K562 (cell line): ENCODE measurements around the gene PPP1R10. TPM values are rescaled to one million over a fixed set of nuclear protein-coding genes. Genes with fewer than 3 reads are reported as not detected.

ENCODE experiments used
- BCL6 ChIP-seq: fragments of 250-450 bp; sonication (Bioruptor Pico); IDR thresholded peaks from 2 replicates; pipeline ENCODE4 v1.4.0; 2020
- BHLHE40 ChIP-seq: IDR thresholded peaks from 2 replicates; pipeline ENCODE4 v1.6.1; 2011; ENCODE audit warnings: low read length, improper control_type of control experiment
- HDAC2 ChIP-seq: fragments of 450-650 bp; IDR thresholded peaks from 2 replicates; pipeline ENCODE4 v1.6.1; 2016; ENCODE audit warnings: mild to moderate bottlenecking
- KDM4B ChIP-seq, 2 experiments: fragments of 450-650 bp in 1 of 2; sonication (generic) in 1 of 2; IDR thresholded peaks; 2 replicates each; pipeline ENCODE4 v1.6.1; 2016 to 2017; ENCODE audit warnings: borderline replicate concordance in 2 of 2, antibody characterized with exemption in 1 of 2, low read depth in 1 of 2, mild to moderate bottlenecking in 1 of 2
- MAFF ChIP-seq: IDR thresholded peaks from 2 replicates; pipeline ENCODE4 v1.6.1; 2012; ENCODE audit warnings: low read length, improper control_type of control experiment
- NEUROD1 ChIP-seq: fragments of 150-350 bp; IDR thresholded peaks from 2 replicates; pipeline ENCODE4 v1.6.1; 2014; ENCODE audit warnings: borderline replicate concordance, low read length, low read depth; ENCODE audit not compliant: partially characterized antibody
- NR2C2 ChIP-seq, 2 experiments: fragments of 200-800 bp in 1 of 2; sonication (Bioruptor generic) in 1 of 2; sonication (generic) in 1 of 2; formaldehyde crosslinking in 1 of 2; IDR thresholded peaks; 2 replicates each; pipeline versions ENCODE4 v1.6.1 to v1.8.0; 2016 to 2022; ENCODE audit warnings: mild to moderate bottlenecking in 1 of 2, missing compliant biosample characterization in 1 of 2, missing genetic modification characterization in 1 of 2, missing genetic modification reagents in 1 of 2
- TBP ChIP-seq: optimal IDR thresholded peaks from 2 replicates; pipeline ENCODE3; 2011; ENCODE audit warnings: low read depth, low read length, improper control_type of control experiment
- TRIM28 ChIP-seq: fragments of 450-650 bp; IDR thresholded peaks from 2 replicates; pipeline ENCODE4 v1.6.1; 2017
- ZNF23 ChIP-seq: fragments of 250-450 bp; sonication (Bioruptor Pico); IDR thresholded peaks from 2 replicates; pipeline ENCODE4 v1.4.0; 2020; ENCODE audit warnings: mild to moderate bottlenecking
- ZNF589 ChIP-seq: fragments of 200-800 bp; sonication (Bioruptor generic); IDR thresholded peaks from 2 replicates; pipeline ENCODE4 v1.6.1; 2016; ENCODE audit warnings: low read depth, missing genetic modification characterization, missing compliant biosample characterization
- ZNF717 ChIP-seq: fragments of 250-450 bp; sonication (Bioruptor Pico); IDR thresholded peaks from 2 replicates; pipeline ENCODE4 v1.5.0; 2021
- polyA plus RNA-seq, 8 experiments: library from polyadenylated mRNA; depleted of rRNA in 4 of 8; stranded (reverse) in 5 of 8; unstranded in 3 of 8; fragments of >200 nt; fragmentation: Nextera tagmentation in 2 of 8; fragmentation: Illumina TruSeq in 1 of 8; extraction: Ambion mirVana in 2 of 8; extraction: Trizol in 1 of 8; gene quantifications; 2 replicates each; pipeline versions ENCODE4 v1.2.1 to v1.2.3, GENCODE V29; 2011 to 2014; ENCODE audit warnings: inconsistent platforms in 1 of 8, missing spikeins in 1 of 8
- total RNA-seq, 7 experiments: library from RNA; depleted of rRNA in 6 of 7; stranded (reverse); fragments of >200 nt in 6 of 7; fragmentation: Illumina TruSeq in 2 of 7; extraction: Trizol in 2 of 7; gene quantifications; 2 replicates each; pipeline versions ENCODE4 v1.2.1 to v1.2.3, GENCODE V29; 2011 to 2021; ENCODE audit warnings: low replicate concordance in 1 of 7
- TF ChIP-seq, protein P1 (sequence below): fragments of 450-650 bp; IDR thresholded peaks from 2 replicates; pipeline ENCODE4 v1.6.1; 2016; ENCODE audit warnings: mild to moderate bottlenecking, moderate library complexity
- TF ChIP-seq, protein P2 (sequence below), 2 experiments: fragments of 200-800 bp in 1 of 2; sonication (Bioruptor generic) in 1 of 2; sonication (generic) in 1 of 2; formaldehyde crosslinking in 1 of 2; IDR thresholded peaks in 1 of 2; conservative IDR thresholded peaks in 1 of 2; 2 replicates each; pipeline versions ENCODE4 v1.5.0 to v1.6.1; 2016 to 2020; ENCODE audit warnings: missing compliant biosample characterization in 1 of 2, missing genetic modification characterization in 1 of 2, missing genetic modification reagents in 1 of 2

PPP1R10 gene
- total and polyA plus RNA-seq, 9 of the 15 experiments (the other 6 are each of a cell fraction or from before 2014, with no cell fraction given): 14.1 to 65.5 (median 32.6) TPM

DNA sequence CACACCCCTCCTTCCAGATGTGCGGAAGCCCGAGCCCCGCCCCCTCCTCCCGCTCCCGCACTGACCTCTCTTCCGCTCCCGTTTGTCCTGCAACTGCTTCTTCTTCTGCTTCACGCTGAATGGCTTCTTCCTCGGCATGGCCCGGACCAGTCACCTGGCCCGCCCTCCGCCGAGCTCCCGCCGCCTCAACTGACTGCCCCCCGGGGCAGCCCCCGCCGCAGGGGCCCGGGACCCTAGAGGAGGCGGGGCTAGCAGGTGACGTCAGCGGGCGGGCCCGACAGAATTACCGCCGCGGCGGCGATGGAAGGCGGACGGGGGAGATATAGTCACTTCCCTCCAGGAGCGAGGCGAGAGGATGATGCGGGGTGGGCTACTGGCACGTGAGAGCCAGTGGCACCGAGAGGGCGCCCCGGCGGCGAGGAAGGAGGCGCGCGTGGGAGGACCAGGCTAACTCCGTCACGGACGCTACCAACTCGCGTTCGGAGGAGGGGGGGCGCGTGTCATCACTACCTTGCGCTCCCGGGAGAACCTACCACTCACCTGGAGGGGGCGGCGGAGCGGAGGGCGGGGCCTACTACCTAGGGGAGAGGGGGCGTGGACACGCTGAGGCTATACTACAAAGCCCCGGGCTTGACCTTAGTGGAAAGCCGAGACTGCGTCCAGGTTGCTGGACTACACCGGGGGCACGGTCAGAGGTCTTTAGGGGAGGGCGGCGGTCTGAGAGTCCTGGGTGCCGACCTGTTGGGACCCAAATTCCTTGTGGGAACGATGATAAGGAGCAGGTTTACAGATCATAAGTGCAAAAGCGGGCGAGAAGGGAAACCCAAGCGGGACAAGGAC, 60.8 kb downstream of the PPP1R10 start, which contains the start of gene GNL1 (continued):
- TF ChIP-seq, protein P1, sequence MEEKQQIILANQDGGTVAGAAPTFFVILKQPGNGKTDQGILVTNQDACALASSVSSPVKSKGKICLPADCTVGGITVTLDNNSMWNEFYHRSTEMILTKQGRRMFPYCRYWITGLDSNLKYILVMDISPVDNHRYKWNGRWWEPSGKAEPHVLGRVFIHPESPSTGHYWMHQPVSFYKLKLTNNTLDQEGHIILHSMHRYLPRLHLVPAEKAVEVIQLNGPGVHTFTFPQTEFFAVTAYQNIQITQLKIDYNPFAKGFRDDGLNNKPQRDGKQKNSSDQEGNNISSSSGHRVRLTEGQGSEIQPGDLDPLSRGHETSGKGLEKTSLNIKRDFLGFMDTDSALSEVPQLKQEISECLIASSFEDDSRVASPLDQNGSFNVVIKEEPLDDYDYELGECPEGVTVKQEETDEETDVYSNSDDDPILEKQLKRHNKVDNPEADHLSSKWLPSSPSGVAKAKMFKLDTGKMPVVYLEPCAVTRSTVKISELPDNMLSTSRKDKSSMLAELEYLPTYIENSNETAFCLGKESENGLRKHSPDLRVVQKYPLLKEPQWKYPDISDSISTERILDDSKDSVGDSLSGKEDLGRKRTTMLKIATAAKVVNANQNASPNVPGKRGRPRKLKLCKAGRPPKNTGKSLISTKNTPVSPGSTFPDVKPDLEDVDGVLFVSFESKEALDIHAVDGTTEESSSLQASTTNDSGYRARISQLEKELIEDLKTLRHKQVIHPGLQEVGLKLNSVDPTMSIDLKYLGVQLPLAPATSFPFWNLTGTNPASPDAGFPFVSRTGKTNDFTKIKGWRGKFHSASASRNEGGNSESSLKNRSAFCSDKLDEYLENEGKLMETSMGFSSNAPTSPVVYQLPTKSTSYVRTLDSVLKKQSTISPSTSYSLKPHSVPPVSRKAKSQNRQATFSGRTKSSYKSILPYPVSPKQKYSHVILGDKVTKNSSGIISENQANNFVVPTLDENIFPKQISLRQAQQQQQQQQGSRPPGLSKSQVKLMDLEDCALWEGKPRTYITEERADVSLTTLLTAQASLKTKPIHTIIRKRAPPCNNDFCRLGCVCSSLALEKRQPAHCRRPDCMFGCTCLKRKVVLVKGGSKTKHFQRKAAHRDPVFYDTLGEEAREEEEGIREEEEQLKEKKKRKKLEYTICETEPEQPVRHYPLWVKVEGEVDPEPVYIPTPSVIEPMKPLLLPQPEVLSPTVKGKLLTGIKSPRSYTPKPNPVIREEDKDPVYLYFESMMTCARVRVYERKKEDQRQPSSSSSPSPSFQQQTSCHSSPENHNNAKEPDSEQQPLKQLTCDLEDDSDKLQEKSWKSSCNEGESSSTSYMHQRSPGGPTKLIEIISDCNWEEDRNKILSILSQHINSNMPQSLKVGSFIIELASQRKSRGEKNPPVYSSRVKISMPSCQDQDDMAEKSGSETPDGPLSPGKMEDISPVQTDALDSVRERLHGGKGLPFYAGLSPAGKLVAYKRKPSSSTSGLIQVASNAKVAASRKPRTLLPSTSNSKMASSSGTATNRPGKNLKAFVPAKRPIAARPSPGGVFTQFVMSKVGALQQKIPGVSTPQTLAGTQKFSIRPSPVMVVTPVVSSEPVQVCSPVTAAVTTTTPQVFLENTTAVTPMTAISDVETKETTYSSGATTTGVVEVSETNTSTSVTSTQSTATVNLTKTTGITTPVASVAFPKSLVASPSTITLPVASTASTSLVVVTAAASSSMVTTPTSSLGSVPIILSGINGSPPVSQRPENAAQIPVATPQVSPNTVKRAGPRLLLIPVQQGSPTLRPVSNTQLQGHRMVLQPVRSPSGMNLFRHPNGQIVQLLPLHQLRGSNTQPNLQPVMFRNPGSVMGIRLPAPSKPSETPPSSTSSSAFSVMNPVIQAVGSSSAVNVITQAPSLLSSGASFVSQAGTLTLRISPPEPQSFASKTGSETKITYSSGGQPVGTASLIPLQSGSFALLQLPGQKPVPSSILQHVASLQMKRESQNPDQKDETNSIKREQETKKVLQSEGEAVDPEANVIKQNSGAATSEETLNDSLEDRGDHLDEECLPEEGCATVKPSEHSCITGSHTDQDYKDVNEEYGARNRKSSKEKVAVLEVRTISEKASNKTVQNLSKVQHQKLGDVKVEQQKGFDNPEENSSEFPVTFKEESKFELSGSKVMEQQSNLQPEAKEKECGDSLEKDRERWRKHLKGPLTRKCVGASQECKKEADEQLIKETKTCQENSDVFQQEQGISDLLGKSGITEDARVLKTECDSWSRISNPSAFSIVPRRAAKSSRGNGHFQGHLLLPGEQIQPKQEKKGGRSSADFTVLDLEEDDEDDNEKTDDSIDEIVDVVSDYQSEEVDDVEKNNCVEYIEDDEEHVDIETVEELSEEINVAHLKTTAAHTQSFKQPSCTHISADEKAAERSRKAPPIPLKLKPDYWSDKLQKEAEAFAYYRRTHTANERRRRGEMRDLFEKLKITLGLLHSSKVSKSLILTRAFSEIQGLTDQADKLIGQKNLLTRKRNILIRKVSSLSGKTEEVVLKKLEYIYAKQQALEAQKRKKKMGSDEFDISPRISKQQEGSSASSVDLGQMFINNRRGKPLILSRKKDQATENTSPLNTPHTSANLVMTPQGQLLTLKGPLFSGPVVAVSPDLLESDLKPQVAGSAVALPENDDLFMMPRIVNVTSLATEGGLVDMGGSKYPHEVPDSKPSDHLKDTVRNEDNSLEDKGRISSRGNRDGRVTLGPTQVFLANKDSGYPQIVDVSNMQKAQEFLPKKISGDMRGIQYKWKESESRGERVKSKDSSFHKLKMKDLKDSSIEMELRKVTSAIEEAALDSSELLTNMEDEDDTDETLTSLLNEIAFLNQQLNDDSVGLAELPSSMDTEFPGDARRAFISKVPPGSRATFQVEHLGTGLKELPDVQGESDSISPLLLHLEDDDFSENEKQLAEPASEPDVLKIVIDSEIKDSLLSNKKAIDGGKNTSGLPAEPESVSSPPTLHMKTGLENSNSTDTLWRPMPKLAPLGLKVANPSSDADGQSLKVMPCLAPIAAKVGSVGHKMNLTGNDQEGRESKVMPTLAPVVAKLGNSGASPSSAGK: peak; percentile 41; the same call in 1 of the 2 replicates
- TF ChIP-seq ZNF589 (no peak), TBP (peak; percentile 86), HDAC2 (peak; percentile 91), BHLHE40 (peak; percentile 97), ZNF717 (CRISPR knock-in tag) (no peak), ZNF23 (CRISPR knock-in tag) (no peak), MAFF (peak; percentile 4; the same call in 1 of the 2 replicates), BCL6 (CRISPR knock-in tag) (no peak), KDM4B (IDR thresholded peaks at IDR 0.05; ENCODE audit: borderline replicate concordance in 2 of 2, low read depth in 1 of 2) (peak in 1 of 2 experiments; percentile 50; a peak in 1 of 4 replicates), NEUROD1 (peak; percentile 77), TRIM28 (0 out of 2 replicates have a peak, but pooled peaks have one; percentile 15), NR2C2 (CRISPR knock-in tag; IDR thresholded peaks at IDR 0.05) (peak; percentile 94; the same call in 1 of the 2 replicates), NR2C2 (tag; IDR thresholded peaks at IDR 0.05) (no peak)
- TF ChIP-seq, protein P2, sequence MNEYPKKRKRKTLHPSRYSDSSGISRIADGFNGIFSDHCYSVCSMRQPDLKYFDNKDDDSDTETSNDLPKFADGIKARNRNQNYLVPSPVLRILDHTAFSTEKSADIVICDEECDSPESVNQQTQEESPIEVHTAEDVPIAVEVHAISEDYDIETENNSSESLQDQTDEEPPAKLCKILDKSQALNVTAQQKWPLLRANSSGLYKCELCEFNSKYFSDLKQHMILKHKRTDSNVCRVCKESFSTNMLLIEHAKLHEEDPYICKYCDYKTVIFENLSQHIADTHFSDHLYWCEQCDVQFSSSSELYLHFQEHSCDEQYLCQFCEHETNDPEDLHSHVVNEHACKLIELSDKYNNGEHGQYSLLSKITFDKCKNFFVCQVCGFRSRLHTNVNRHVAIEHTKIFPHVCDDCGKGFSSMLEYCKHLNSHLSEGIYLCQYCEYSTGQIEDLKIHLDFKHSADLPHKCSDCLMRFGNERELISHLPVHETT (CRISPR knock-in tag; conservative IDR thresholded peaks at IDR 0.05 in 1 of 2, IDR thresholded peaks at IDR 0.05 in 1 of 2): peak in 1 of 2 experiments; percentile 50; a peak in 2 of 4 replicates
